H1 (cell line): ENCODE measurements around the gene DDX5. TPM values are rescaled to one million over a fixed set of nuclear protein-coding genes. Genes with fewer than 3 reads are reported as not detected.

Experiments used
- CTCF ChIA-PET: fragments of 300-600 bp; sonication (Branson Sonifier 250); formaldehyde crosslinking; loops from one replicate; lab custom pipeline; 2021; ENCODE audit not compliant: partially characterized antibody; lab: Charles Lee
- POLR2A ChIA-PET: fragments of 300-600 bp; sonication (Branson Sonifier 250); formaldehyde crosslinking; loops from one replicate; lab custom pipeline; 2021; ENCODE audit warnings: inconsistent platforms; ENCODE audit not compliant: partially characterized antibody; lab: Charles Lee
- DNase-seq, 2 experiments: peaks; one replicate each; pipeline versions ENCODE4 v3.0.0 to v3.0.0-alpha.2; 2010 to 2022; ENCODE audit warnings: low spot score in 2 of 2, low read depth in 1 of 2, mixed read lengths in 1 of 2
- FAIRE-seq: peaks from 2 replicates; lab custom pipeline; 2011; peaks lifted over from hg19 to GRCh38; lab: Jason Lieb, UNC
- H2AFZ ChIP-seq: 2 replicates; pipeline ENCODE4 v1.8.1; 2012; ENCODE audit warnings: low read length, inconsistent platforms
- H2AK5ac ChIP-seq: 2 replicates; pipeline ENCODE4 v1.6.1; 2013; ENCODE audit warnings: low read depth, low read length
- H2BK120ac ChIP-seq: replicated peaks from 2 replicates; pipeline ENCODE3; 2013; ENCODE audit warnings: low read depth, low read length, inconsistent platforms
- H2BK12ac ChIP-seq: 2 replicates; pipeline ENCODE4 v1.6.1; 2013; ENCODE audit warnings: low read depth, low read length
- H2BK15ac ChIP-seq: 2 replicates; pipeline ENCODE4 v1.6.1; 2013; ENCODE audit warnings: low read length
- H2BK20ac ChIP-seq: 2 replicates; pipeline ENCODE4 v1.6.1; 2013; ENCODE audit warnings: low read length
- H2BK5ac ChIP-seq: 2 replicates; pipeline ENCODE4 v1.6.1; 2013; ENCODE audit warnings: low read depth, low read length
- H3K14ac ChIP-seq: 2 replicates; pipeline ENCODE4 v1.6.1; 2013; ENCODE audit warnings: inconsistent platforms; ENCODE audit not compliant: insufficient read length
- H3K18ac ChIP-seq: 2 replicates; pipeline ENCODE4 v1.6.1; 2013; ENCODE audit warnings: low read length; ENCODE audit errors: extremely low read depth
- H3K23ac ChIP-seq: 2 replicates; pipeline ENCODE4 v1.6.1; 2013; ENCODE audit warnings: inconsistent platforms; ENCODE audit not compliant: insufficient read length
- H3K23me2 ChIP-seq: 2 replicates; pipeline ENCODE4 v1.6.1; 2013; ENCODE audit warnings: low read depth, low read length
- H3K27ac ChIP-seq: 2 replicates; pipeline ENCODE4 v1.6.1; 2011; ENCODE audit warnings: low read depth, low read length, inconsistent platforms
- H3K27me3 ChIP-seq, 4 experiments: replicated peaks in 1 of 4; 1 replicate in 1 of 4; 2 replicates in 3 of 4; pipeline versions ENCODE4 v1.6.1 to v1.8.1; 2011 to 2013; ENCODE audit warnings: low read length in 3 of 4, mild to moderate bottlenecking in 3 of 4, inconsistent platforms in 2 of 4, mixed read lengths in 2 of 4, moderate library complexity in 1 of 4; ENCODE audit not compliant: control insufficient read depth in 3 of 4, insufficient read depth in 3 of 4; ENCODE audit errors: extremely low read depth in 1 of 4
- H3K36me3 ChIP-seq, 4 experiments: 2 replicates each; pipeline versions ENCODE4 v1.6.1 to v1.8.1; 2011 to 2013; ENCODE audit warnings: mild to moderate bottlenecking in 4 of 4, low read length in 3 of 4, moderate library complexity in 2 of 4, control low read depth in 1 of 4, inconsistent platforms in 1 of 4; ENCODE audit not compliant: insufficient read depth in 4 of 4, control insufficient read depth in 2 of 4
- H3K4ac ChIP-seq: replicated peaks from 2 replicates; pipeline ENCODE3; 2013; ENCODE audit warnings: low read length, low read depth, mixed read lengths, inconsistent platforms; ENCODE audit not compliant: insufficient read length
- H3K4me1 ChIP-seq, 4 experiments: replicated peaks in 1 of 4; 1 replicate in 1 of 4; 2 replicates in 3 of 4; pipeline versions ENCODE4 v1.6.1 to v1.8.1; 2011 to 2013; ENCODE audit warnings: low read length in 3 of 4, inconsistent platforms in 2 of 4, mixed read lengths in 1 of 4; ENCODE audit not compliant: insufficient read depth in 4 of 4, control insufficient read depth in 3 of 4
- H3K4me2 ChIP-seq, 2 experiments: 2 replicates each; pipeline versions ENCODE4 v1.6.1 to v1.8.1; 2011 to 2013; ENCODE audit warnings: low read depth in 2 of 2, low read length in 2 of 2, control low read depth in 1 of 2, inconsistent platforms in 1 of 2, mild to moderate bottlenecking in 1 of 2; ENCODE audit not compliant: insufficient read depth in 1 of 2
- H3K4me3 ChIP-seq, 4 experiments: fragments of 200-600, 300-600 bp in 1 of 4; sonication (generic), shearing (Covaris generic), sonication (Bioruptor Twin) in 1 of 4; 2 replicates each; pipeline versions ENCODE4 v1.5.1 to v1.8.1; 2011 to 2016; ENCODE audit warnings: low read length in 4 of 4, low read depth in 3 of 4, control low read depth in 2 of 4, inconsistent platforms in 2 of 4, mild to moderate bottlenecking in 2 of 4, mixed read lengths in 1 of 4, moderate library complexity in 1 of 4; ENCODE audit not compliant: insufficient read depth in 2 of 4; ENCODE audit errors: extremely low read depth in 1 of 4
- H3K56ac ChIP-seq: replicated peaks from 2 replicates; pipeline ENCODE3; 2013; ENCODE audit warnings: low read depth, mild to moderate bottlenecking, mixed read lengths, low read length, inconsistent platforms; ENCODE audit not compliant: insufficient read length
- H3K79me1 ChIP-seq: 2 replicates; pipeline ENCODE4 v1.6.1; 2013; ENCODE audit warnings: low read depth, low read length, control low read depth
- H3K79me2 ChIP-seq, 2 experiments: 2 replicates each; pipeline versions ENCODE4 v1.6.1 to v1.8.1; 2012 to 2013; ENCODE audit warnings: low read length in 2 of 2, mild to moderate bottlenecking in 2 of 2, inconsistent platforms in 1 of 2; ENCODE audit not compliant: insufficient read depth in 2 of 2, control insufficient read depth in 1 of 2
- H3K9ac ChIP-seq, 4 experiments: replicated peaks in 1 of 4; 1 replicate in 1 of 4; 2 replicates in 3 of 4; pipeline versions ENCODE4 v1.6.1 to v1.8.1; 2011 to 2013; ENCODE audit warnings: low read depth in 3 of 4, low read length in 3 of 4, control low read depth in 2 of 4, mild to moderate bottlenecking in 2 of 4, moderate library complexity in 2 of 4, inconsistent platforms in 1 of 4; ENCODE audit errors: extremely low read depth in 1 of 4
- H3K9me3 ChIP-seq, 2 experiments: 2 replicates each; pipeline versions ENCODE4 v1.6.1 to v1.8.1; 2012 to 2013; ENCODE audit warnings: mild to moderate bottlenecking in 2 of 2, moderate library complexity in 2 of 2, control low read depth in 1 of 2, inconsistent platforms in 1 of 2, low read depth in 1 of 2, low read length in 1 of 2, mixed read lengths in 1 of 2; ENCODE audit not compliant: insufficient read depth in 2 of 2
- H4K20me1 ChIP-seq, 2 experiments: replicated peaks in 1 of 2; 2 replicates each; pipeline versions ENCODE3 to v1.8.1; 2011 to 2013; ENCODE audit warnings: inconsistent platforms in 2 of 2, low read length in 2 of 2, mild to moderate bottlenecking in 1 of 2; ENCODE audit not compliant: insufficient read depth in 2 of 2, control insufficient read depth in 1 of 2
- H4K5ac ChIP-seq: 2 replicates; pipeline ENCODE4 v1.6.1; 2013; ENCODE audit warnings: low read length, low read depth, mixed read lengths, inconsistent platforms; ENCODE audit not compliant: insufficient read length
- H4K8ac ChIP-seq: 2 replicates; pipeline ENCODE4 v1.8.0; 2013; ENCODE audit warnings: mild to moderate bottlenecking, moderate library complexity, low read length, inconsistent platforms; ENCODE audit not compliant: insufficient read depth; ENCODE audit errors: extremely low read depth
- H4K91ac ChIP-seq: replicated peaks from 2 replicates; pipeline ENCODE3; 2013; ENCODE audit warnings: low read length, mixed read lengths, inconsistent platforms; ENCODE audit not compliant: insufficient read length
- ASH2L ChIP-seq: fragments of 200-600, 300-600 bp; sonication (generic); IDR thresholded peaks from one replicate; pipeline ENCODE4 v1.7.1; 2017; ENCODE audit warnings: low read length
- CBX5 ChIP-seq: fragments of 300-800, 300-1000 bp; sonication (generic); IDR thresholded peaks from 2 replicates; pipeline ENCODE4 v1.7.1; 2016; ENCODE audit warnings: antibody characterized with exemption, low read length, low read depth
- CBX8 ChIP-seq: fragments of 300-800, 300-1000 bp; sonication (generic); IDR thresholded peaks from 2 replicates; pipeline ENCODE4 v1.7.1; 2016; ENCODE audit warnings: low read depth, low read length, borderline replicate concordance
- E2F6 ChIP-seq: IDR thresholded peaks from 2 replicates; pipeline ENCODE4 v1.6.1; 2012; ENCODE audit warnings: inconsistent platforms
- EP300 ChIP-seq, 2 experiments: IDR thresholded peaks; 1 replicate in 1 of 2; 2 replicates in 1 of 2; pipeline ENCODE4 v1.6.1; 2011 to 2012; ENCODE audit warnings: low read depth in 2 of 2, low read length in 2 of 2, mild to moderate bottlenecking in 2 of 2, borderline replicate concordance in 1 of 2, inconsistent platforms in 1 of 2, moderate library complexity in 1 of 2
- JUN ChIP-seq: IDR thresholded peaks from 2 replicates; pipeline ENCODE4 v1.6.1; 2011; ENCODE audit warnings: low read depth, mild to moderate bottlenecking, improper control_type of control experiment, low read length
- RNF2 ChIP-seq: fragments of 200-900, 300-1000 bp; sonication (generic); IDR thresholded peaks from 2 replicates; pipeline ENCODE4 v1.7.1; 2016; ENCODE audit warnings: borderline replicate concordance, low read depth, mild to moderate bottlenecking, antibody characterized with exemption, low read length; ENCODE audit not compliant: poor library complexity, severe bottlenecking; ENCODE audit errors: missing control alignments
- SRF ChIP-seq: IDR thresholded peaks from 2 replicates; pipeline ENCODE4 v1.6.1; 2011; ENCODE audit warnings: mild to moderate bottlenecking, low read depth, low read length, moderate library complexity
- WGBS, 2 experiments: shearing (Covaris generic) in 1 of 2; methylation state at CpG; one replicate each; pipeline versions ENCODE4 v1.1.6 to v1.1.7; 2013 to 2015; ENCODE audit warnings: low lambda C conversion rate in 2 of 2, mixed read lengths in 2 of 2, inconsistent platforms in 1 of 2, low coverage in 1 of 2, missing lambda C conversion rate in 1 of 2; ENCODE audit not compliant: insufficient replicate concordance in 2 of 2, insufficient coverage in 1 of 2, insufficient read length in 1 of 2; ENCODE audit errors: extremely low coverage in 1 of 2, missing lambda C conversion rate in 1 of 2; 5-methylcytosine and 5-hydroxymethylcytosine counted together
- polyA plus RNA-seq, 7 experiments: library from polyadenylated mRNA; depleted of rRNA in 3 of 7; stranded (reverse) in 5 of 7; unstranded in 2 of 7; fragments of >200 nt in 5 of 7; fragments of 200-250 nt in 2 of 7; gene quantifications; 1 replicate in 5 of 7; 2 replicates in 1 of 7; 4 replicates in 1 of 7; pipeline versions ENCODE4 v1.2.1 to v1.2.3, GENCODE V29; 2011 to 2013; ENCODE audit warnings: missing spikeins in 2 of 7, mixed read lengths in 2 of 7
- total RNA-seq: library from RNA; stranded (reverse); fragmentation: NEBNext Ultra II Directional; extraction: Animal tissue kit (Norgen Biotek cat#: 25700); gene quantifications from 2 replicates; pipeline ENCODE4 v1.2.1, GENCODE V29; 2021
- TF ChIP-seq, protein P1 (sequence below), 3 experiments: IDR thresholded peaks; 1 replicate in 2 of 3; 2 replicates in 1 of 3; pipeline versions ENCODE4 v1.5.1 to v1.6.1; 2011; ENCODE audit warnings: low read length in 3 of 3, mild to moderate bottlenecking in 3 of 3, inconsistent platforms in 2 of 3, low read depth in 1 of 3, moderate library complexity in 1 of 3; ENCODE audit not compliant: insufficient read depth in 1 of 3; ENCODE audit errors: control extremely low read depth in 1 of 3
- TF ChIP-seq, protein P2 (sequence below): IDR thresholded peaks from 2 replicates; pipeline ENCODE4 v1.6.1; 2011; ENCODE audit warnings: low read depth, mild to moderate bottlenecking, low read length; ENCODE audit not compliant: insufficient read depth

DDX5 gene
- total and polyA plus RNA-seq, 2 of the 8 experiments (the other 6 are each of a cell fraction or from before 2014, with no cell fraction given) = 572 to 591 TPM

- Histone ChIP-seq H3K9ac (no peak overlapping the region), H3K23me2 (no peaks in the 10 kb centered on the region), H2AFZ (no peak overlapping the region), H3K4ac (no peak overlapping the region), H3K79me1 (no peaks in the 10 kb centered on the region), H2AK5ac (no peak overlapping the region), H3K27ac (no peak overlapping the region), H3K4me3 (no peak overlapping the region), H4K5ac (no peak overlapping the region), H4K20me1 (no peaks in the 10 kb centered on the region), H4K8ac (no peak overlapping the region), H3K4me1 (no peaks in the 10 kb centered on the region), H2BK15ac (no peak overlapping the region), H3K79me2 (no peaks in the 10 kb centered on the region), H3K4me2 (no peak overlapping the region), H3K56ac (no peak overlapping the region), H2BK5ac (no peak overlapping the region), H3K9me3 (no peaks in the 10 kb centered on the region), H4K91ac (no peak overlapping the region), H3K27me3 (no peaks in the 10 kb centered on the region; a peak in 1 of 7 replicates), H3K23ac (no peak overlapping the region), H3K36me3 (no peaks in the 10 kb centered on the region), H3K18ac (no peak overlapping the region), H2BK120ac (no peak overlapping the region), H2BK20ac (no peak overlapping the region), H3K14ac (no peak overlapping the region), H2BK12ac (no peak overlapping the region)
- FAIRE-seq = no peak
- DNase-seq = no peak
- ChIA-PET CTCF (no interaction called here), POLR2A (no interaction called here)
- 90% methylated on average over 6 of the region's 6 CpGs; no CpG with 5 or more reads in 1 of the 2 experiments for WGBS, 2 experiments
- TF ChIP-seq, protein P1, sequence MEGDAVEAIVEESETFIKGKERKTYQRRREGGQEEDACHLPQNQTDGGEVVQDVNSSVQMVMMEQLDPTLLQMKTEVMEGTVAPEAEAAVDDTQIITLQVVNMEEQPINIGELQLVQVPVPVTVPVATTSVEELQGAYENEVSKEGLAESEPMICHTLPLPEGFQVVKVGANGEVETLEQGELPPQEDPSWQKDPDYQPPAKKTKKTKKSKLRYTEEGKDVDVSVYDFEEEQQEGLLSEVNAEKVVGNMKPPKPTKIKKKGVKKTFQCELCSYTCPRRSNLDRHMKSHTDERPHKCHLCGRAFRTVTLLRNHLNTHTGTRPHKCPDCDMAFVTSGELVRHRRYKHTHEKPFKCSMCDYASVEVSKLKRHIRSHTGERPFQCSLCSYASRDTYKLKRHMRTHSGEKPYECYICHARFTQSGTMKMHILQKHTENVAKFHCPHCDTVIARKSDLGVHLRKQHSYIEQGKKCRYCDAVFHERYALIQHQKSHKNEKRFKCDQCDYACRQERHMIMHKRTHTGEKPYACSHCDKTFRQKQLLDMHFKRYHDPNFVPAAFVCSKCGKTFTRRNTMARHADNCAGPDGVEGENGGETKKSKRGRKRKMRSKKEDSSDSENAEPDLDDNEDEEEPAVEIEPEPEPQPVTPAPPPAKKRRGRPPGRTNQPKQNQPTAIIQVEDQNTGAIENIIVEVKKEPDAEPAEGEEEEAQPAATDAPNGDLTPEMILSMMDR (IDR thresholded peaks at IDR 0.05; ENCODE audit: control extremely low read depth in 1 of 3, insufficient read depth in 1 of 3, low read depth in 1 of 3, low read length in 3 of 3) = no peak
- TF ChIP-seq SRF = no peak
- TF ChIP-seq CBX8 = no peak
- no peak for TF ChIP-seq EP300 (IDR thresholded peaks at IDR 0.05; ENCODE audit: borderline replicate concordance in 1 of 2, low read depth in 2 of 2, low read length in 2 of 2)
- TF ChIP-seq ASH2L = no peak
- no peak for TF ChIP-seq E2F6
- TF ChIP-seq, protein P2, sequence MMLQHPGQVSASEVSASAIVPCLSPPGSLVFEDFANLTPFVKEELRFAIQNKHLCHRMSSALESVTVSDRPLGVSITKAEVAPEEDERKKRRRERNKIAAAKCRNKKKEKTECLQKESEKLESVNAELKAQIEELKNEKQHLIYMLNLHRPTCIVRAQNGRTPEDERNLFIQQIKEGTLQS = no peak
- no peak for TF ChIP-seq RNF2
- no peak for TF ChIP-seq CBX5
- no peak for TF ChIP-seq JUN
These were observed 44.3 kb downstream of the DDX5 start for GRCh38 chr17:64461788-64462187.
